Putamen (tissue), 1 donor: Measurements from ENCODE around the gene YBX2.

Experiments
- DNase-seq: peaks from one replicate; pipeline ENCODE4 v3.0.0-alpha.2; 2016; ENCODE audit warnings: low spot score

The YBX2 gene

GRCh38 chr17:7243453-7243729, 51.0 kb downstream of the YBX2 start:
- no peak for DNase-seq

GRCh38 chr17:7242717-7243452, 51.6 kb downstream of the YBX2 start:
- peak; percentile 96 for DNase-seq

GRCh38 chr17:7241783-7242716, 52.4 kb downstream of the YBX2 start, which contains the start of gene GABARAP:
TSS of gene GABARAP (minus strand) at chr17:7242449. CDS start at chr17:7242330, 119 bp downstream.
- DNase-seq: peak; percentile 95

GRCh38 chr17:7241090-7241733, 53.2 kb downstream of the YBX2 start:
- no peak for DNase-seq

- DNase-seq: no peak
These were observed 54.1 kb downstream of the YBX2 start for GRCh38 chr17:7240375-7240774.

- DNase-seq: peak; percentile 100
These were observed 55.1 kb downstream of the YBX2 start, which contains the start of gene PHF23 for GRCh38 chr17:7239091-7240027. TSS of gene PHF23 (minus strand) at chr17:7239457. CDS start at chr17:7239279, 178 bp downstream.

GRCh38 chr17:7238420-7239090, 55.9 kb downstream of the YBX2 start:
- DNase-seq: no peak
